Stimulated activated effector memory CD8-positive, alpha-beta T cell treated with anti-CD3 and anti-CD28 coated beads, Interleukin-12 subunit alpha, Interleukin-12 subunit beta, amount 100 ng/mL, for 72 hours (primary cell): Measurements from ENCODE around the gene C1orf159.
"Not testable (repeated sequence)": the region's sequence is repeated elsewhere in the genome, so short reads cannot be mapped to it uniquely, and the experiment has no call there.

Experiments used
- ATAC-seq: fragments of 150-1000 bp; cut with Tn5 transposase; 2 replicates; pipeline ENCODE4 v1.10.0; 2021
- DNase-seq, 2 donors: peaks; one replicate each; pipeline ENCODE4 v3.0.0; 2021 to 2022; ENCODE audit warnings: low spot score in 2 of 2
- H3K27ac Mint-ChIP-seq: one replicate; pipeline ENCODE4 v1.8.0; 2022; ENCODE audit warnings: mild to moderate bottlenecking, mixed read lengths
- H3K36me3 Mint-ChIP-seq: one replicate; pipeline ENCODE4 v1.8.0; 2022; ENCODE audit warnings: mild to moderate bottlenecking, mixed read lengths
- H3K4me1 Mint-ChIP-seq: one replicate; pipeline ENCODE4 v1.8.0; 2022; ENCODE audit warnings: mixed read lengths
- H3K4me3 Mint-ChIP-seq: one replicate; pipeline ENCODE4 v1.8.0; 2022; ENCODE audit warnings: mild to moderate bottlenecking, mixed read lengths
- H3K9me3 Mint-ChIP-seq: one replicate; pipeline ENCODE4 v1.8.0; 2022; ENCODE audit warnings: mixed read lengths

Gene C1orf159

DNA sequence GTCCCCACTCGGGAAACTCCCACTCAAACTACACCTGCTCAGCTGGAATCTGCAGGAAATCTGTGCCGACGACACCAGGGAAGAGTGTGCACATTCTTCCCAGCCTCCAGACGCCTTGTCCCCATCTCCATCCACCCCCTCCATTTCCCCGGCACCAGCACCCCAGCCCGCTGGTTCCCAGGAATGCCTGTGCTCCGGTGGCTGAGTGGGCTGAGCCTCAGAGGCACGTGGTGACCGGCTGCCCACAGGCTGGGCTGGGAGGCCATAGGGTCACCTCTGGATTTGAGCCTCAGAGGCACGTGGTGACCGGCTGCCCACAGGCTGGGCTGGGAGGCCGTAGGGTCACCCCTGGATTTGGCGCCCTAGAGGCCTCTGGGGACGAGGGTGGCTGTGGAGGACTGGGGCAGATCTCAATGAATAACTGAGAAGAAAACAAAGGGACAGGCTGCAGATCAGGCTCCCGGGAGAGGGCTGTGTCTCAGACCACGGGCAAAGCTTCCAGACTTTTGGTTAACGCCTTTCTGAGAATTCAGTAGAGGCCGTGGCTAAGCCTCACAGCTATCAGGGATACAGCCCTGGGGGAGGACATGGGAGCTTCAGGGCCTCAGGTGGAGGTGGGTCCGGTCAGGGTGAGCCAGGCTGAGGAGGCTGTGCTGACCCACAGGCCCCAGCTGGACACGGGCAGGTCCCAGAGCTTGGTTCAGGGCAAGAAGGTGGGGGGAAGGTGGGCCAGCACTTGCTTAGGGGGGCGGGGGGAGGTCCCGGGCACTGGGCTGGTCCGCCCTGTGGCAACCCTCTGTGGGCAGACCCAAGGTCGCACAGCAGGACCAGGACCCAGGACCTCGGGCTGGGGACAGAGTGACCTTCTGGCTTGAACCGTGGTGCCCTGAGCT lies 40.5 kb upstream of the C1orf159 start:
- Mint-ChIP-seq H3K27ac (peak overlapping the region; percentile 79), H3K4me1 (peaks cover 22% of the 10 kb centered on the region), H3K36me3 (peaks cover 19% of the 10 kb centered on the region), H3K4me3 (peak overlapping the region; percentile 64), H3K9me3 (peaks cover 19% of the 10 kb centered on the region)
- DNase-seq (no peak), ATAC-seq (no peak)

GRCh38 chr1:1155258-1155657 lies 39.4 kb upstream of the C1orf159 start:
- no peak for DNase-seq
- Mint-ChIP-seq H3K36me3 (peaks cover 19% of the 10 kb centered on the region), H3K4me1 (peaks cover 22% of the 10 kb centered on the region), H3K4me3 (no peak overlapping the region), H3K9me3 (peaks cover 19% of the 10 kb centered on the region), H3K27ac (no peak overlapping the region)
- no peak for ATAC-seq

DNA sequence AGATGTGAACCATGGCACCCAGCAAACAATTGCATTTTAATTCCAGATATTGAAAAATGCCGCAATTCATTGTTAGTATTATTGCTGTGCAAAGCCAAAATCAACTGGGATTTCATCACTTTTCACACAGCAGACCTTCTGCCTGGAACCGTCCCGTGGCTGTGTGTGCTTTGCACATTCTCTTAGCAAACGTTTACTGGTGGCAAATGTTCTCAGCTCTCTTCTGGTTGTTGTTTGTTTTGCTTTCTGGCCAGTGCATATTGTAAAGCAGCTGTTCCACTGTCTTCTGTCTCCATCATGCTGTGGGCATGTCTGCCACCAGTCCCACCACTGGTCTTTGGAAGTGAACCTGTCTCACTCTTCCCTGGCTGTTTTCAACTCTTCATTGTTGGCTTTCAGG lies 38.0 kb upstream of the C1orf159 start:
- no peak for DNase-seq
- ATAC-seq, result no peak
- peaks cover 19% of the 10 kb centered on the region for H3K36me3 Mint-ChIP-seq
- H3K9me3 Mint-ChIP-seq, result peaks cover 19% of the 10 kb centered on the region
- H3K4me3 Mint-ChIP-seq, result no peak overlapping the region
- H3K4me1 Mint-ChIP-seq, result peaks cover 22% of the 10 kb centered on the region
- peak overlapping the region; percentile 81 for H3K27ac Mint-ChIP-seq

DNA sequence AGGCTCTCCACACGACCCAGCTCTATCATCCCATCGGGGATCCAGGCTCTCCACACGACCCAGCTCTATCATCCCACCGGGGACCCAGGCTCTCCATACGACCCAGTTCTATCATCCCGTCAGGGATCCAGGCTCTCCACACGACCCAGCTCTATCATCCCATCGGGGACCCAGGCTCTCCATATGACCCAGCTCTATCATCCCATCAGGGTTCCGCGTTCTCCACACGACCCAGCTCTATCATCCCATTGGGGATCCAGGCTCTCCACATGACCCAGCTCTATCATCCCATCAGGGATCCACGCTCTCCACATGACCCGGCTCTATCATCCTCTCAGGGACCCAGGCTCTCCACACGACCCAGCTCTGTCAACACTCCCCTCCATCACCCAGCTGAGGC lies 37.3 kb upstream of the C1orf159 start:
- peak overlapping the region; percentile 81 for H3K27ac Mint-ChIP-seq

DNA sequence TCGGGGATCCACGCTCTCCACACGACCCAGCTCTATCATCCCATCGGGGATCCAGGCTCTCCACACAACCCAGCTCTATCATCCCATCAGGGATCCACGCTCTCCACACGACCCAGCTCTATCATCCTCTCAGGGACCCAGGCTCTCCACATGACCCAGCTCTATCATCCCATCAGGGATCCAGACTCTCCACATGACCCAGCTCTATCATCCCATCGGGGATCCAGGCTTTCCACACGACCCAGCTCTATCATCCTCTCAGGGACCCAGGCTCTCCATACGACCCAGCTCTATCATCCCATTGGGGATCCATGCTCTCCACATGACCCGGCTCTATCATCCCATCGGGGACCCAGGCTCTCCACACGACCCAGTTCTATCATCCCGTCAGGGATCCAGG lies 36.5 kb upstream of the C1orf159 start:
- peak overlapping the region; percentile 81 for H3K27ac Mint-ChIP-seq
- not testable (repeated sequence) for DNase-seq, H3K4me3 Mint-ChIP-seq

More for the DNA sequence above, 37.3 kb upstream of the C1orf159 start:
- H3K4me3 Mint-ChIP-seq, ATAC-seq, DNase-seq: not testable (repeated sequence)
- peaks cover 26% of the 10 kb centered on the region for H3K4me1 Mint-ChIP-seq
- H3K36me3 Mint-ChIP-seq, result peaks cover 19% of the 10 kb centered on the region
- H3K9me3 Mint-ChIP-seq, result peaks cover 19% of the 10 kb centered on the region

GRCh38 chr1:1151306-1151705 lies 35.4 kb upstream of the C1orf159 start:
- peaks cover 31% of the 10 kb centered on the region for H3K4me1 Mint-ChIP-seq
- H3K27ac Mint-ChIP-seq, result peak overlapping the region; percentile 81
- DNase-seq (no peak), ATAC-seq (no peak)
- peaks cover 19% of the 10 kb centered on the region for H3K9me3 Mint-ChIP-seq
- H3K36me3 Mint-ChIP-seq, result peaks cover 19% of the 10 kb centered on the region
- H3K4me3 Mint-ChIP-seq, result no peak overlapping the region

More for the DNA sequence above, 36.5 kb upstream of the C1orf159 start:
- Mint-ChIP-seq H3K4me1 (peaks cover 31% of the 10 kb centered on the region), H3K36me3 (peaks cover 19% of the 10 kb centered on the region), H3K9me3 (peaks cover 19% of the 10 kb centered on the region)
- not testable (repeated sequence) for ATAC-seq

- DNase-seq (no peak), ATAC-seq (no peak)
- H3K9me3 Mint-ChIP-seq, result peaks cover 19% of the 10 kb centered on the region
- no peak overlapping the region for H3K4me3 Mint-ChIP-seq
- H3K36me3 Mint-ChIP-seq, result peaks cover 19% of the 10 kb centered on the region
- peaks cover 31% of the 10 kb centered on the region for H3K4me1 Mint-ChIP-seq
- H3K27ac Mint-ChIP-seq, result no peak overlapping the region
These were observed 34.2 kb upstream of the C1orf159 start for GRCh38 chr1:1150100-1150499.

DNA sequence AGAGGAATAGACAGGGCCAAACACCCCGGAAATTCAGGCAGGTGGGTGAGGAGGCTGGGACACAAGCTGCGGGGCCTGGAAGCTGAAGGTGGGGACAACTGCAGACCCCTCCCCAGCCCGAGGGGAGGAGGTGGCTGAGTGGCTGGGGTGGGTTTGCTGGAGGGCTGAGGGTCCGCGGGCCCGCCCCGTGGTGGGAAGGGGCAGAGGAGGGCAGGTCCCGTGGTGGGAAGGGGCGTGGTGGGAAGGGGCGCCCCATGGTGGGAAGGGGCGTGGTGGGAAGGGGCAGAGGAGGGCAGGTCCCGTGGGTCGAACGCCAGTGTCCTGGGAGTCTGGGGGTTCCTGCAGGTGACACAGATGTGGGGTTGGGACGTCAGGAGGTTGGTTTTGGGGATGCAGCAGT lies 33.5 kb upstream of the C1orf159 start:
- Mint-ChIP-seq H3K27ac (no peak overlapping the region), H3K4me3 (no peak overlapping the region), H3K9me3 (peaks cover 19% of the 10 kb centered on the region), H3K36me3 (peaks cover 19% of the 10 kb centered on the region), H3K4me1 (peaks cover 31% of the 10 kb centered on the region)
- ATAC-seq, result no peak
- no peak for DNase-seq

DNA sequence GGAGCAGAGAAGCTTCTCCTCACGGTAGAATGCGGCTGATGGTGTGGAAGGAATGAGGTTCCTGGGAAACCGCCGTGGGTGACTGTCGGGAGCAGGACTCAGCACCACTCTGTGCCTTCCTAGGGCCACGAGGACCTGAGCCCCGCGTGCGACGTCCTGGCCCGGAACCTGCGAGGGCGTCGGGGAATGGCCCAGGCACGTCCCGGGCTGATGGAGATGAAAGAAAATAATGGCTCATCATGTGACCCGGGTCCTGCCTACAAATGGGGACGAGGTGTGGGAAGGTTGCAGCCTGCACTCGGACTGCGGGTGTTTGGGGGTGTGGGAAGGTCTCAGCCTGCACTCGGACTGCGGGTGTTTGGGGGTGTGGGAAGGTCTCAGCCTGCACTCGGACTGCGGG lies 32.7 kb upstream of the C1orf159 start:
- H3K9me3 Mint-ChIP-seq, result peaks cover 15% of the 10 kb centered on the region
- peaks cover 29% of the 10 kb centered on the region for H3K4me1 Mint-ChIP-seq
- ATAC-seq (no peak), DNase-seq (no peak)
- H3K4me3 Mint-ChIP-seq, result no peak overlapping the region
- peaks cover 16% of the 10 kb centered on the region for H3K36me3 Mint-ChIP-seq
- H3K27ac Mint-ChIP-seq, result peak overlapping the region; percentile 54

DNA sequence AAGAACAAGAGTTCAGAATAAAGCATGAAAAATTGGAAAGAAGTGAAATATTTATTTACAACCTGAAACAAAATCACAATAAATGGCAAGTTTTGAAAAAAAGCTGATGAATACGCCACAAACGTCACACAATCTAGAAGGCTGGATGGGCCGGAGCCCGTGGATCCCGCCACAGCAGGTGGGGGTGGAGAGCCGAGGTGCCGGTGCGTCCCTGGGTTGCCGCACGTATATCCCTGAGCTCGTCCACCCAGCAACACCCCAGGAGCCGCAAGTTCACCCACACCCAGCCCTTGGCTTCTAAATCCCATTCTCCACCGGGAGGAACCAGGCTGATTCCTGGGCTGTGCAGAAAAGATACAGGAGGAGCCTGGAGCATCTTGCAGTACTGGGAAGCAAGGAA lies 32.2 kb upstream of the C1orf159 start:
- Mint-ChIP-seq H3K9me3 (peaks cover 10% of the 10 kb centered on the region), H3K36me3 (peaks cover 11% of the 10 kb centered on the region), H3K4me3 (no peak overlapping the region), H3K27ac (peak overlapping the region; percentile 54), H3K4me1 (peaks cover 29% of the 10 kb centered on the region)
- DNase-seq, result no peak
- no peak for ATAC-seq

GRCh38 chr1:1146596-1146995 lies 30.7 kb upstream of the C1orf159 start:
- Mint-ChIP-seq H3K4me3 (no peak overlapping the region), H3K36me3 (no peaks in the 10 kb centered on the region), H3K4me1 (peaks cover 30% of the 10 kb centered on the region), H3K27ac (no peak overlapping the region), H3K9me3 (no peaks in the 10 kb centered on the region)
- DNase-seq (no peak), ATAC-seq (no peak)

GRCh38 chr1:1146026-1146425 lies 30.1 kb upstream of the C1orf159 start:
- H3K9me3 Mint-ChIP-seq, result no peaks in the 10 kb centered on the region
- ATAC-seq (no peak), DNase-seq (no peak)
- no peak overlapping the region for H3K4me3 Mint-ChIP-seq
- H3K36me3 Mint-ChIP-seq, result no peaks in the 10 kb centered on the region
- H3K4me1 Mint-ChIP-seq, result peaks cover 30% of the 10 kb centered on the region
- no peak overlapping the region for H3K27ac Mint-ChIP-seq

- Mint-ChIP-seq H3K4me3 (no peak overlapping the region), H3K9me3 (no peaks in the 10 kb centered on the region), H3K4me1 (peaks cover 30% of the 10 kb centered on the region), H3K36me3 (no peaks in the 10 kb centered on the region), H3K27ac (no peak overlapping the region)
- DNase-seq (no peak), ATAC-seq (no peak)
These were observed 29.6 kb upstream of the C1orf159 start for GRCh38 chr1:1145547-1145914.

DNA sequence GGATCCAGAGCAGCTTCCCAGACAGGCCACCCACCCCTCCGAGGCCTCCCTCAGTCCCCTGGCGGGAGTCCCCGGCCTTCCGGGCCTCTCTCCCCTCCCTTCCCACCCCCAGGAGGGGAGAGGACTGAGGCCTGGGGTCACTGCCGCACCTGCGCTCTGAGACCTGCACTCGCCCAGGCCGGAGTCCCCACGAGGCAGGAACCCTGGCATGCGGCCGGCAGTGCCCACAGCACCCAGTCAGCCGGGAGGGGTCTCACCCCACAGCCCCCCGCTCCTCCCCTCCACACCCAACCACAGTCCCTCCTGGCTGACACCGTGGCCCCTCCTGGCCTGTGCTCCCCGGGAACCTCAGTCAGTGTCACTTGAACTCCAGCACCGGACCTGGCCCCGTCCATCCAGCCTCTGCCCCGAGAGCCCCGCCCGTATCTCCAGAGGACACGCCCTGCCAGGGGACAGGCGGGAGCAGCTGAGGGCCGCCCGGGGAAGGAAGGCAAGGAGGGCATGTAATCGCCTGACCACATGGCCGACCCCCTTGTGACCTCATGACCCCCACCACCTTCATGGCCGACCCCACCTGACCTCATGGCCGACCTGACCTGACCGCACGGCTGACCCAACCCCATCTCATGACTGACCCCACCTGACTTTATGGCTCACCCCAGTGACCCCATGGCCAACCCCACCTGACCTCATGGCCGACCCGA lies 29.1 kb upstream of the C1orf159 start:
- H3K9me3 Mint-ChIP-seq, result no peaks in the 10 kb centered on the region
- H3K4me1 Mint-ChIP-seq, result peaks cover 30% of the 10 kb centered on the region
- no peaks in the 10 kb centered on the region for H3K36me3 Mint-ChIP-seq
- ATAC-seq (no peak), DNase-seq (no peak)
- H3K4me3 Mint-ChIP-seq, result no peak overlapping the region
- no peak overlapping the region for H3K27ac Mint-ChIP-seq

GRCh38 chr1:1144122-1144842 lies 28.4 kb upstream of the C1orf159 start:
- Mint-ChIP-seq H3K36me3 (no peaks in the 10 kb centered on the region), H3K4me1 (peaks cover 30% of the 10 kb centered on the region), H3K27ac (peak overlapping the region; percentile 88), H3K4me3 (peak overlapping the region; percentile 14), H3K9me3 (no peaks in the 10 kb centered on the region)
- peak; percentile 68 for ATAC-seq
- no peak for DNase-seq
